GM18519 (cell line): ENCODE results near the gene TTC23.

Source experiments
- ATAC-seq: cut with Tn5 transposase; IDR thresholded peaks from one replicate; pipeline ENCODE4 v1.9.1; 2021; ENCODE audit warnings: mild to moderate bottlenecking, moderate library complexity; ENCODE audit not compliant: unreplicated experiment, low FRiP score

The TTC23 gene

DNA sequence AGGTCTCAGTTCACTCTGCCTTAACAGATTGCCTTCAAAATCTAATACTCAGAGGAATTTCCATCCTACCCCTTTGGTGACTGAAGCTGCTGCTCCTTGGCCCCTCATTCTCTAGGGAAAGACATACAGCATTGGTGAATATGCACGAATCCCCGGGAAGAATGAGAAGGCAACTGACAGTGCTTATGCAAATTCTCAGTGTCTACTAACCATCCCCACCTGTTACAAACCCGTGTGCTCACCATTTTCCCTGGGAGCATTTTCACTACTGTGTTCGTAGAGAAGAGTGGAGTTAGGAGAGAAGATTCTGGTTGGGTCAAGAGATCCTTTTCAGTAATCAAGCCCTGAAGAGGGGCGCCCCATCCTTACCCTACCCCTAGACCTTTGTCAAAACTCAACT lies 106.8 kb downstream of the TTC23 start:
- ATAC-seq: no peak

DNA sequence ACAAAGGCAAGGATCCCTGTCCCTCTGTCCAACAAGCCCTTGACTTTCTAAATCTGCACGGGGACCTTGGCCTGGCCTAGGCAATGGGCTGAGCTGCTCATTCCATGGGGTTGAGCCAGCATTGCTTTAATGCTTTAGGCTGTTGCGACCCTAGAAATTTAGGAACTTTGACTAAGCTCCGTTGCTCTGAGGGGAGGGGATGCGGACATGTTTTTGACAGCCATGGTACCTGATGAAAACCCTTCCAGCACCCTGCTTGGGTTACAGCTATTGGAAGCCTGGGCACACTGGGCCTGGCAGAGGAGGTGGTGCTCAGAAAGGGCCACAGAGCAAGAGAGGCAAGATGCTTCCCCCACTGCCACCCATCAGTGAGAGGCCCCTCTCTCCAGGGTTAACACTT lies 107.4 kb downstream of the TTC23 start:
- ATAC-seq: no peak

DNA sequence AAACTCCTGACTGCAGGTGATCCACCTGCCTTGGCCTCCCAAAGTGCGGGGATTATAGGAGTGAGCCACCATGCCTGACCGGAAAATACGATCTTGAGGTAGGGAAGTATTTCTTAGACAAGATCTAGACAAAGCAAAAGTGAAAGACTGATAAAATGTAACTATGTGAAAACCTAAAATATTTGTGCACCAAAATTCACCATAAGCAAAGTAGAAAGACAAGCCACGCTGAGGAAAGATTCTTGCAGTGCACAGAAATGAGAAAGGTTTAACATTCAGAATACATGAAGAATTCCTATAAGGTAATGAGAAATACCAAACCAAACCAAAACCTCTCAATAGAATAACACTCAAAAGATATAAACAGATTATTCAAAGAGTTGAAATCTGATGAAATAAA lies 108.8 kb downstream of the TTC23 start:
- no peak for ATAC-seq

DNA sequence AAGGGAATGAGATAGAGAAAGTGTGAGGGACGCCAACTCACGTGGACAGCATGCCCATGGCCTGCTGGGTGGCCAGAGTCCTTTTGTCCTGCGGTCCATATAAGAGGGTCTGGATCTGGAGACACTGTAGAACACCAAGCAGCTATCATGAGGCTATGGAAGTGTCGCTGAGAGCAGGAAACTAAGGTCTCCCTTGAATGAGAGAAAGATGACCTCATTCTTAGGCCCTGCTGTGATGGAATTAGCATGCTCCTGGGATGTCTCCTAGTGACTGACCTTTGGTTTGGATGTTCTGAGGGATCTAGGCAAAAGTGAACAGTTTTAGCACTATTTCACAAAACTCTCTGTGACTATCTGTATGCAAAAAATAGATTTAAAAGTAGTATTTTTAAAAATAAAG lies 110.1 kb downstream of the TTC23 start:
- no peak for ATAC-seq

DNA sequence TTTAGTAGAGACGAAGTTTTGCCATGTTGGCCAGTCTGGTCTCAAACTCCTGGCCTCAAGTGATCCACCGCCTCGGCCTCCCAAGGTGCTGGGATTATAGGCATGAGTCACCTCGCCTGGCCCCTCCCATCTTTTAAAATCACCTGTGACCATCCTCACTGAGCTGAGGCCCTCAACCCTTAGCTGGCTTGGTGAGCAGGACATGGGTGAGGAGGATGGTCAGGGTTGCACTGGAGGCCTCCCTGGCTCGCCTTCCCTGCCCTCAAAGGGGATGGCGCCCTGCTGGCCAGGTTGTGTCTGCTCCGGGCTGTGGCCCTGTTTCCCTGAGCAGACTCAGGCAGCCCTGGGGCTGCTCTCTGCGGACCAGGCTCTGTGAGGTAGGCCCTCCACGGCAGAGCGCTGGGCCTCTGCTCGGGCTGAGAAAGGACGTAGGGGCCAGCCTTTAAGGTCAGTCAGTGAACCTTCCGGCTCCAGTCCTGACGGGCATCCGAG lies 110.8 kb downstream of the TTC23 start:
- ATAC-seq: no peak

DNA sequence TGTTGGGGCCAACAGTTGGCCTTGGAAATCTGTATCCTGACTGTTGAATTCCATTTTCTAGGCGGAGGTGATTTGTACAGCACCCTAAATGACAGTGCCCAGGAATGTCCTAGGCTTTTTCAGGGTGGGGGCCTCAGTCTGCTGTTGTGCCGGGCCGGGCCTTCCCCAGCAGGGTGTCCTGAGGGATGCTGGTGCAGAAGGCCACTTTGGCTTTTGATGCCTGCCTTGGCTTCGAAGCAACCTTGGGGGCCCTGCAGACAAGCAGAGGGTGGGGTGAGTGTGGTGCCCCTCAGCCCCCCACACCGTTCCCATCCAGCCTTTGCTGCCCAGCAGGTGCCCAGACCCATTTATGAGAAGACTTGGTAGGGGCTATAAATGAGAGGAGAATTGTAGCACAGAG lies 111.5 kb downstream of the TTC23 start:
- no peak for ATAC-seq

DNA sequence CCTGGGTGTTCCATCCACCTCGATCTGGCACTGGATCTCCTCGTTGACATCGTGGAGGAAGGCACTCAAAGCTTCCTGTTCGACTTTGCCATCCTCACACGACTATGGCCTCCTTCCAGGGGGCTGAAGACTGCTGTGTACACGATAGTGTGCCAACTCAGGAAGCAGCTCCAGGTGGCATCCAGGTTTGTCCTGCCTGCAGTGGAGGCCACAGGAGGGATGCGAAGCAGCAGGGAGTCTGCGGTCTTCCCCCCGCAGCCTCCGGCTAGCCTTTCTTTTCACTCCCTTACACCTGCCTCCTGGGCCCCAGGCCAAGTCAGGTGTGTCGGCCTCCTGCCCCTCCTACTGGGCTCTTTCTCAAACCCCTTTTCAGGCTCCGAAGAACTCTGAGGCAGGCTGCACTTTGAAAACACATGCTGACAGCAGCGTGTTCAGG lies 112.3 kb downstream of the TTC23 start:
- ATAC-seq: no peak

DNA sequence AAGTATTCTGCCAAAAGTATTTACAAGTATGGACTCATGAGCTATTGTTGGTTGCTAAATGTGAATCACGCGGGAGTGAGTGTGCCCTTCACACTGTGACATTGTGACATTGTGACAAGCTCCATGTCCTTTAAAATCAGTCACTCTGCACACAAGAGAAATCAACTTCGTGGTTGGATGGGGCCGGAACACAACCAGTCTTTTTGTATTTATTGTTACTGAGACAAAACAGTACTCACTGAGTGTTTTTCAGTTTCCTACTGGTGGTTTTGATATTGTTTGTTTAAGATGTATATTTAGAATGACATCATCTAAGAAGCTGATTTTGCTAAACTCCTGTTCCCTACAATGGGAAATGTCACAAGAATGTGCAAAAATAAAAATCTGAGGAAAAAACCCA lies 114.2 kb downstream of the TTC23 start:
- ATAC-seq: peak; percentile 76

DNA sequence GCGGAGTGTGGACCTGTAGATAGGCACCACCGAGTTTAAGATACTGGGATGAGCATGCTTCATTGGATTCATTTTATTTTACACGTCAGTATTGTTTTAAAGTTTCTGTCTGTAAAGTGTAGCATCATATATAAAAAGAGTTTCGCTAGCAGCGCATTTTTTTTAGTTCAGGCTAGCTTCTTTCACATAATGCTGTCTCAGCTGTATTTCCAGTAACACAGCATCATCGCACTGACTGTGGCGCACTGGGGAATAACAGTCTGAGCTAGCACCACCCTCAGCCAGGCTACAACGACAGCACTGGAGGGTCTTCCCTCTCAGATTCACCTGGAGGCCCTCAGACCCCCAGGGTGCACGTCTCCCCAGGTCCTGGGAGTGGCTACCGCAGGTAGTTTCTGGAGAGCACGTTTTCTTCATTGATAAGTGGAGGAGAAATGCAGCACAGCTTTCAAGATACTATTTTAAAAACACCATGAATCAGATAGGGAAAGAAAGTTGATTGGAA lies 115.0 kb downstream of the TTC23 start:
- no peak for ATAC-seq

DNA sequence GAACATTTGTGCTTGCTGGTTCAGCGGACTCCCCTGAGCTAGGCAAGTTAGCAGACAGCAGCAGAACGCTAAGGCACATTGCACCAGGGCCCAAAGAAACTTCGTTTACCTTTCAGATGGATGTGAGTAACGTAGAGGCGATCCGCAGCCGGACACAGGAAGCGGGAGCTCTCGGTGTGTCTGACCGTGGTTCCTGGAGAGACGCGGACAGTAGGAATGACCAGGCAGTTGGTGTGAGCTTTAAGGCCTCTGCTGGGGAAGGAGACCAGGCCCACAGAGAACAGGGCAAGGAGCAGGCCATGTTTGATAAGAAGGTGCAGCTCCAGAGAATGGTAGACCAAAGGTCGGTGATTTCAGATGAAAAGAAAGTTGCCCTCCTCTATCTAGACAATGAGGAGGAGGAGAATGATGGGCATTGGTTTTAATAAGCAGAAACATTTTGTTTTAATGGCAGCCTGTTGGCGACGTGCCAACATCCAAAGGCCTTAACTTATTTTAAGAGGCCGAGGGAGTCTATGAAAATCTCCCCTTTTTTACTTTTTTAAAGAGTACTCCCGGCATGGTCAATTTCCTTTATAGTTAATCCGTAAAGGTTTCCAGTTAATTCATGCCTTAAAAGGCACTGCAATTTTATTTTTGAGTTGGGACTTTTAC lies 116.6 kb downstream of the TTC23 start:
- ATAC-seq: no peak

DNA sequence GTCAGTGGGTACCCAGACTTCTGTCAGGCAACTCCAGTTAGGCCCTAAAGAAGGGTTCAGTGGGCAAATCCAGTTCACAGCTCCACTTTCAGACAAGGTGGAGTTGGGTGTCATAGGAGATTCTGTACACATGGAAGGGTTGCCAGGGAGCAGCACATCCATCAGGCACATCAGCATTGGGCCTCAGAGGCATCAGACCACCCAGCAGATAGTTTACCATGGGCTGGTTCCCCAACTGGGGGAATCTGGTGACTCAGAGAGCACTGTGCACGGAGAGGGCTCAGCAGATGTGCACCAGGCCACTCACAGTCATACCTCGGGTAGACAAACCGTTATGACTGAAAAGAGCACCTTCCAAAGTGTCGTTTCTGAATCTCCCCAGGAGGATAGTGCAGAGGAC lies 117.3 kb downstream of the TTC23 start:
- ATAC-seq: no peak

DNA sequence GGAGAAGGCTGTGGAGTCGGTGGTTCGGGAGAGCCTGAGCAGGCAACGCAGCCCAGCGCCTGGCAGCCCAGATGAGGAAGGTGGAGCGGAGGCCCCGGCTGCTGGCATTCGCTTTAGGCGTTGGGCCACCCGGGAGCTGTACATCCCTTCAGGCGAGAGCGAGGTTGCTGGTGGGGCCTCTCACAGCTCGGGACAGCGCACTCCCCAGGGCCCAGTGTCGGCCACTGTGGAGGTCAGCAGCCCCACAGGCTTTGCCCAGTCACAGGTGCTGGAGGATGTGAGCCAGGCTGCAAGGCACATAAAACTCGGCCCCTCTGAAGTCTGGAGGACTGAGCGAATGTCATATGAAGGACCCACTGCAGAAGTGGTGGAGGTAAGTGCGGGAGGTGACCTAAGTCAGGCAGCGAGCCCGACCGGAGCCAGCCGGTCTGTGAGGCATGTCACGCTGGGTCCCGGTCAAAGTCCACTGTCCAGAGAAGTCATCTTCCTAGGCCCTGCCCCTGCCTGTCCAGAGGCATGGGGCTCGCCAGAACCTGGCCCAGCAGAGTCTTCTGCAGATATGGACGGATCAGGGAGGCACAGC lies 117.8 kb downstream of the TTC23 start:
- no peak for ATAC-seq

DNA sequence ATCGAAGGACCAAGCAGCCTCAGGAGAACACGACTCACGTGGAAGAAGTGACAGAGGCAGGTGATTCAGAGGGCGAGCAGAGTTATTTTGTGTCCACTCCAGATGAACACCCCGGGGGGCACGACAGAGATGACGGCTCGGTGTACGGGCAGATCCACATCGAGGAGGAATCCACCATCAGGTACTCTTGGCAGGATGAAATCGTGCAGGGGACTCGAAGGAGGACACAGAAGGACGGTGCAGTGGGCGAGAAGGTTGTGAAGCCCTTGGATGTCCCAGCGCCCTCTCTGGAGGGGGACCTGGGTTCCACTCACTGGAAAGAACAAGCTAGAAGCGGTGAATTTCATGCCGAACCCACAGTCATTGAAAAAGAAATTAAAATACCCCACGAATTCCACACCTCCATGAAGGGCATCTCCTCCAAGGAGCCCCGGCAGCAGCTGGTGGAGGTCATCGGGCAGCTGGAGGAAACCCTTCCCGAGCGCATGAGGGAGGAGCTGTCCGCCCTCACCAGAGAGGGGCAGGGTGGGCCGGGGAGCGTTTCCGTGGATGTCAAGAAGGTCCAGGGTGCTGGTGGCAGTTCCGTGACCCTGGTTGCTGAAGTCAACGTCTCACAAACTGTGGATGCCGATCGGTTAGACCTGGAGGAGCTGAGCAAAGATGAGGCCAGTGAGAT lies 118.5 kb downstream of the TTC23 start:
- ATAC-seq: no peak

DNA sequence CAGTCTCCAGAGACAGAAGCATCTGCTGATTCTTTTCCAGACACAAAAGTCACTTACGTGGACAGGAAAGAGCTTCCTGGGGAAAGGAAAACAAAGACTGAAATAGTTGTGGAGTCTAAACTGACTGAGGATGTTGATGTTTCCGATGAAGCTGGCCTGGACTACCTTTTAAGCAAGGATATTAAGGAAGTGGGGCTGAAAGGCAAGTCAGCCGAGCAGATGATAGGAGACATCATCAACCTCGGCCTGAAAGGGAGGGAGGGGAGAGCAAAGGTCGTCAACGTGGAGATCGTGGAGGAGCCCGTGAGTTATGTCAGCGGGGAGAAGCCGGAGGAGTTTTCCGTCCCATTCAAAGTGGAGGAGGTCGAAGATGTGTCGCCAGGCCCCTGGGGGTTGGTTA lies 119.1 kb downstream of the TTC23 start:
- no peak for ATAC-seq

DNA sequence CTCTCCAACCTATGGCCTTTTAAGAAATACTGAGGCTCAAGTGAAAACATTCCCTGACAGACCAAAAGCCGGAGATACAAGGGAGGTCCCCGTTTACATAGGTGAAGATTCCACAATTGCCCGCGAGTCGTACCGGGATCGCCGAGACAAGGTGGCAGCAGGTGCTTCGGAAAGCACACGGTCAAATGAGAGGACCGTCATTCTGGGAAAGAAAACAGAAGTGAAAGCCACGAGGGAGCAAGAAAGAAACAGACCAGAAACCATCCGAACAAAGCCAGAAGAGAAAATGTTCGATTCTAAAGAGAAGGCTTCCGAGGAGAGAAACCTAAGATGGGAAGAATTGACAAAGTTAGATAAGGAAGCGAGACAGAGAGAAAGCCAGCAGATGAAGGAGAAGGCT lies 119.7 kb downstream of the TTC23 start:
- ATAC-seq: no peak

DNA sequence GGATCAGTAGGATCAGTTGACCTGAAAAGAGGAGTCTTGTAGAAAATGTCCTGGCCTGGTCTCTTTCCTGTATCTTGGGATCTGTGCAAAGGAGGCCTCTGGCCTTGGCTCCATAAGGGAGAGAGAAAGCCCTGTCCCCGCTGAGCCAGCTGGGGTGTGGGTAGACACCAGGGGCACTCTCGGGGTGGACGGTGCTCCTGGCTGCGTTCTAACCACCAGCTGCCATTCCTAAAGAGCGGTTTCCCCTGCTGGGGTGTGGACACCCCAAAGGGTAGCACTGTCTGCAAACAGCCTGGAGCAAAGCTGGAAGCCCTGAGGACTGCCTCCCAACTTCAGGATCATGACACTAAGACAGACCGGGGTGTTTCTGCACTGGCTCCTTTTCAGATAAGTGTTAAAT lies 121.0 kb downstream of the TTC23 start:
- ATAC-seq: no peak

DNA sequence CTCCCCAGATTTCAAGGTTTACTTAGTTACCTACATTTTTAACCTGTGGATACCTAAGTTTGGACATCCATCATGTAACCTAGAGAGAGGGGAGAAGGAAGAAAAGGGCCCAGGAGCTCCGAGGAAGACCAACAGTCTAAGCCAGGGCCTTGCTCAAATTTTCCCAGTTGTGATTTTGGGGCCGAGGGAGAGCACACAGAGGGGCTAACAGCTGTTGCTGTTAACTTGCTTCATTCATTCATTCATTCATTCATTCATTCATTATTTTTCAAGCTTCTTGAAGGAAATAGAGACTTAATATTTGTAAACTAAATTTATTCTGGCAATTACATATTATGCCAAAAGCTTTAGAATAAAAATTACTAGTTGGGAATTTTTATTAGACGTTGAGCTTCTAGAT lies 121.6 kb downstream of the TTC23 start:
- ATAC-seq: no peak

DNA sequence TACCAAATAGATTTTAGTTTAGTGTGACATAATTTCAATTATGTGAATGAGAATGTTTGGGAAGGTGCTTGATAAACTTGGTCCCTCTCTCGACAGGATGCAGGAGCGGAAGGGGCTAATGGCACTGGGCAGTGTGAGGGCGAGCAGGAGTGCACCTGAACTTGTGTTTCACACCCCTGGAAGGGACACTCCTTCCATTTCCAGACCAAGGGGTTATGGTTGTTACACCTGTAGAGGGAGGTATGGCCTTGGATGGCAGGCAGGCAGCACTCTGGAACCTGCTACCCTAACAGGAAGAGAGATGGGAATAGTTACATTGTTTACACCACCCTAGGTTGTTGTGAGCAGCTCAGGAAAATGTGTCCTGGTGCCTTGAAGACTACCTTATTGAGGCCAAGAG lies 122.5 kb downstream of the TTC23 start:
- ATAC-seq: no peak

DNA sequence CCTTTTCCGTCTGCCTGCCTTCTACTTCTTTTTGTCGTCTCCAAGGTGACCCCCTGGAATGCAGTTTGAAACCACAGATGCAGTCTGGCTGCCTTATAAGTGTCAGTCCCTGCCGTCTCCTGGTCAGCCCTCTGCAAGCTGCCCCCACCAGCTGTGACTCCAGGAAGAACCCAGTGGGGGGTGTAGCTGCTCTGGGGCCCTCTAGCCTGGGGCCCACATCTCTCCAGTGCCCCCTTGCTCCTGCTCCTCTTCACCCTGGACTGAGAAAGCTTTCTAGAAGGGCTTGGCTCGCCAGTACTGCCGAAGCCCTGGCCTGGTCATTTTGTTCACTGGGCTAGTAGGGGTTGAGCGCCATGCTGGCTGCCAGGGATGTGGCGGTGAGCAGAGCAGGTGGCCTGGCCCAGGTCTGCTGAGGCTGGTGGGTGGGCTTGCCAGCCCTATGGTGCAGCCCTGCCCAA lies 123.2 kb downstream of the TTC23 start:
- no peak for ATAC-seq

DNA sequence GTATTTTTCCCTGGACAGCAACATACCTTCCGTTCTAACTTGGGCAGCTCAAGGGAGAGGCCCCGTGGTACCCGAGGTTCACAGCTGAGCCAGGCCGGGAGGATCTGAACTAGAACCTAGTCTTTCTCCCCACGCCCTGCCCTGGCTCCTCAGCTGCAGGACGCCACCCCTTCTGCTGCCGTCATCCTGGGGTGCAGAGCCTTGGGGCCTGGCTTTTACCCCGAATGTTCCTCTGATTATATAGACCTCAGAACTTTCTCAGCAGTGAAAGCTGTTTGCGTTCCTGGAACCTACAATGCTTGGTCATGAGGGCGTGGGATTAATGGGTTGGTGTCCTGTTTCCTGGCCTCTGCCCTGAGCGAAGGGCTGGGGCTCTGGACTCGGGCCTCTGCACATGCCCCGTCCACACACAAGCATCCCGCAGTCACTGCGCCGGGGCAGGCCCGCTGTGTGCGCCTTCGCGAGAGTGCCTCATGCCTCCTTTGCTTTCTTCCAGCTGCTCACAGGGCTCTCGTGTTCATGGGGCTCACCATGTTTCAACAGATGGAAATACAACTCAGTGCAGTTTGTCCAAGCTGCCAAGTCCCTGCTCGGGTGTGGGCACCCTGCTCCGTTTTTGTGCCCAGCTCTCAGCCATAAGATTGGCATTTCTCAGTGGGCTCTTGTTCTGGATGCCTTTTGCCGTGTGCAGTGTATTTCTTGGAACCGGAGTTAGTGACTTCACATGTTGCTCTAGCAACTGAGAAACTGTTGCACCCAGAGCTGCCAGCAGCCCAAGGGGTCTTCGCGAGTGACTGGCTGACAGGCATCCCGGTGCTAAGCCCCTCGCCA lies 124.1 kb downstream of the TTC23 start:
- ATAC-seq: no peak

DNA sequence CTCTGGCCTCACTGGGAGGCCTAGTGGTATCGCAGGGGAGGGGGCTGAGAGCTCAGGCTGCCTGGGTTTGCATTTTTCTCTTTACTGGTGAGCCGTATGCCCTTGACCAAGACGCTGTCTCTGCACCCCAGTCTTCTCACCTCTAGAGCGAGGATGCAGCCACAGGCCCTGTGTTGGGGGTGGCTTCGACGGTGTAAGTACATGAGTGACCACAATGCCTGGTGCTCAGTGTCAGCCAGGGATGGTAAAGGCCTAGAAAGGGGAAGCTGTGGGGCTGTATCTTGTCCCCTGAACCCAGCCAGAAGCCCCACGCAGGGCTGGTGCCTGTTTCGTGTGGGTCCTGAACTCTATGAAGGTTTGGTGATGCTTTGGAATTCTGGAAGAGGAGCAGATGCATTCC lies 124.7 kb downstream of the TTC23 start:
- no peak for ATAC-seq
